Stimulated activated memory B cell treated with anti-CD40 and anti-IgM and Interleukin-4, amounts not matched to agents 10 μg/mL and 1 μg/mL and 100 μg/mL, for 72 hours (primary cell): Measurements from ENCODE around the gene DLG5.

ENCODE experiments used
- ATAC-seq: fragments of 150-1000 bp; cut with Tn5 transposase; 2 replicates; pipeline ENCODE4 v1.10.0; 2021
- H3K27ac Mint-ChIP-seq: one replicate; pipeline ENCODE4 v1.8.0; 2022; ENCODE audit warnings: mild to moderate bottlenecking, mixed read lengths
- H3K27me3 Mint-ChIP-seq: one replicate; pipeline ENCODE4 v1.8.0; 2022; ENCODE audit warnings: mixed read lengths
- H3K36me3 Mint-ChIP-seq: one replicate; pipeline ENCODE4 v1.8.0; 2022; ENCODE audit warnings: mixed read lengths
- H3K4me1 Mint-ChIP-seq: one replicate; pipeline ENCODE4 v1.8.0; 2022; ENCODE audit warnings: mixed read lengths
- H3K4me3 Mint-ChIP-seq: one replicate; pipeline ENCODE4 v1.8.0; 2022; ENCODE audit warnings: mild to moderate bottlenecking, moderate library complexity, mixed read lengths
- H3K9me3 Mint-ChIP-seq: one replicate; pipeline ENCODE4 v1.8.0; 2022; ENCODE audit warnings: mixed read lengths

The DLG5 gene

DNA sequence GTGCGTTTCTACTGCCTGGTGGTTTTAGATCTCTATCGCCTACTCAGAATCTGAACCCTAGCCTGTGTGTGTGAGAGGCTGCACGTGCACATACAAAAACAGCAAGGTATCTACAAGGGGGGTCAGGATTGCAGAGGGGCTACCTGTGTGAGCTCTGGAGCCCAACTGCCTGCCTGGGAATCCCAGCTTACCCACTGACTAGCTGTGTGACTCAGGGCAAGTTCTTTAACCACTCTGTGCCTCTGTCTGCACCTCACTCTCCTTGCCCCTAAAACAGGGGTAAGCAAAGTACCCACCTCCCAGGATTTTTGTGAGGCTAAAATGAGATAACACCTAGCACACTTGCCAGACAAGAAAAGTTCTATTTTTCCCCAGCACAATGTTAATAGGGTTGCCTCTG is 32.5 kb downstream of the DLG5 start:
- Mint-ChIP-seq H3K27ac (no peak overlapping the region), H3K36me3 (no peaks in the 10 kb centered on the region), H3K27me3 (peaks cover 24% of the 10 kb centered on the region), H3K4me1 (no peaks in the 10 kb centered on the region), H3K4me3 (no peak overlapping the region), H3K9me3 (no peaks in the 10 kb centered on the region)
- ATAC-seq: no peak

DNA sequence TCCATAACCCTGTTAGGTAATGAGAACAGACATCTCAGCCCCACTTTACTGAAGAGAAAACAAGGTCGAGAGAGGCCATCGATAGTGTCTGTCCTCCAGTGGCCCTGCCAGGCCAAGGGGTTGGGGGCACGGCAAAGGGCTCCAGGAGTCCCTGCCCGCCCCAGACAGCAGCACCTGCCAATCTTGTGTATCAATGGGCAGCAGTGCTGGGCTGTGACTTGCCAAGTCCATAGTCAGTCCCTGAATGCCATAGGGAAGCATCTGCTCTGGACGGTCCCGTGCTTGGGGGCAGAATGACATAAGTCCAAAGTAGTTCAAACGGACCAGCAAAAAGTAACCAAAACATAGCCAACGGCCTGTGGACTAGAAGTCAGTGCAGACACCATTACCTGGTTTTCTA is 33.2 kb downstream of the DLG5 start:
- no peaks in the 10 kb centered on the region for H3K36me3 Mint-ChIP-seq
- no peak for ATAC-seq
- H3K4me3 Mint-ChIP-seq: no peak overlapping the region
- no peaks in the 10 kb centered on the region for H3K4me1 Mint-ChIP-seq
- H3K27me3 Mint-ChIP-seq: peaks cover 21% of the 10 kb centered on the region
- no peaks in the 10 kb centered on the region for H3K9me3 Mint-ChIP-seq
- H3K27ac Mint-ChIP-seq: no peak overlapping the region

DNA sequence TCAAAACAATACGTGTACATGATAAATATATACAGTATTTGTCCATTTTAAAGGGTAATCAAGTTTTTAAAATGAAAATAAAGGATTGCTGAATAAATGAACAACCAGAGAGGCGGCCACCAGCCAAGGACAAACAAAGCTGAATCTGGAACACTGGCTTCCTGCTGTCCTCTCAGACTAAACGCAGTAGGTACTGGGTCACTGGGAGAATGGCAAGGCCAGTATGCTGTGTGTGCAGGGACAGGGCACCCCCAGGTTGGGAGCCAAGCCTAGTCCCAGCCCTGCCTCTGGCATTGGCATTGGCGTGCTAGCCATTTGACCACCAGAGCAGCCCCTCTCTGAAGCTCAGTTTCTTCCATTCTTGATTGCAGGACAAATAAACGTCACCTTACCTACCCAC is 33.8 kb downstream of the DLG5 start:
- H3K27me3 Mint-ChIP-seq: peaks cover 16% of the 10 kb centered on the region
- ATAC-seq: no peak
- no peak overlapping the region for H3K4me3 Mint-ChIP-seq
- no peaks in the 10 kb centered on the region for H3K4me1 Mint-ChIP-seq
- no peak overlapping the region for H3K27ac Mint-ChIP-seq
- H3K36me3 Mint-ChIP-seq: no peaks in the 10 kb centered on the region
- no peaks in the 10 kb centered on the region for H3K9me3 Mint-ChIP-seq

DNA sequence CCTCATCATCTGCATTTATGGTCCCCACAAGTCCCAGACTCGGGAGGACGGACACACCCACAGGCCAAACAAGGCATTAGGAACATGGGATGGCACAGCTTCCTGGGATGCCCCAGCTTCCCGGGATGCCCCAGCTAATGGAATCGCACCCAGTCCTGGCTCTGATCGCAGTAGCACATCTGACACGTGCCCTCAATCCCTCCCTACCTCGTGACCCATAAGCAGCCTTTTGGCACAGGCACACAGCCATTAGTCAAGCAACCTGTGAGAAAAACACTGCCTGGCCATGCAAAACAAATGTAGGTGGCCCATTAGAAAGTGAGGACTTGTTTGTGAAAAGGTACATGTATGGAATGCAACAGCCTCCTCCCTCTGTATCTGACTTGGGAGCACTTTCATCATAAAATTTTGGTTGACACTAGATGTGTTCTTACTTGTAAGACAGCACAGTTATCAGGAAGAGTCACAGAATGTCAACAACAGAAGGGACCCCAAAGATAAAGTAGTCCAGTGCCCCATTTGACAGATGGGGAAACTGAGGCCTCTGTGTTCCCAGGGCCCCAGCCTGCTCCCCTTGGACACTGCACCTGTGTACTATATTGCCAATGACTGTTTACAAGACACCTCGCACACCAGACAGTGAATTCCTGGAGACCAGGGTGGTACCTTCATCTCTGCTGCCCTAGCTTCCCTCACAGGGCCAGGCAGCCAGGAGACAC is 34.4 kb downstream of the DLG5 start:
- ATAC-seq: no peak
- Mint-ChIP-seq H3K4me1 (no peaks in the 10 kb centered on the region), H3K9me3 (no peaks in the 10 kb centered on the region), H3K36me3 (no peaks in the 10 kb centered on the region), H3K27me3 (peaks cover 10% of the 10 kb centered on the region), H3K27ac (no peak overlapping the region), H3K4me3 (no peak overlapping the region)

DNA sequence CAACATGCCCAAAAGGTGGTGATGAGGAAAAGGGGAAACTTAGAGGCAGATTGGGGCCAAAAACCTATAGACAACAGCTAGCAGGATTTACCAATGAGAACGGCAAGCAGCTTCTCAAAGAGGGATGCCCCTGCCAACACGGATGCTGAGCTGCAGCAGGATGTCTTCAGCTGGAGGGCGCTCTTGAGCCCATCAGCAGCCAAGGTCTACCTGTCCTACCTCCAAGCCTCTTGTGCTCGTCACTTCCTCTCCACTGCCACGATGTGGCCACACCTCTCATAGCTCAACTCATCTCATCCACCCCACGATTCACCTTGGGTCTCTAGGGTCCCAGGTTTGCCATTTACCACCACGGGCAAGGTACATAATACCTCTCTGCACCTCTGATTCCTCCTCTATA is 36.5 kb downstream of the DLG5 start:
- Mint-ChIP-seq H3K4me1 (no peaks in the 10 kb centered on the region), H3K27ac (no peak overlapping the region), H3K9me3 (no peaks in the 10 kb centered on the region), H3K27me3 (peaks cover 6% of the 10 kb centered on the region), H3K4me3 (no peak overlapping the region), H3K36me3 (no peaks in the 10 kb centered on the region)
- no peak for ATAC-seq

DNA sequence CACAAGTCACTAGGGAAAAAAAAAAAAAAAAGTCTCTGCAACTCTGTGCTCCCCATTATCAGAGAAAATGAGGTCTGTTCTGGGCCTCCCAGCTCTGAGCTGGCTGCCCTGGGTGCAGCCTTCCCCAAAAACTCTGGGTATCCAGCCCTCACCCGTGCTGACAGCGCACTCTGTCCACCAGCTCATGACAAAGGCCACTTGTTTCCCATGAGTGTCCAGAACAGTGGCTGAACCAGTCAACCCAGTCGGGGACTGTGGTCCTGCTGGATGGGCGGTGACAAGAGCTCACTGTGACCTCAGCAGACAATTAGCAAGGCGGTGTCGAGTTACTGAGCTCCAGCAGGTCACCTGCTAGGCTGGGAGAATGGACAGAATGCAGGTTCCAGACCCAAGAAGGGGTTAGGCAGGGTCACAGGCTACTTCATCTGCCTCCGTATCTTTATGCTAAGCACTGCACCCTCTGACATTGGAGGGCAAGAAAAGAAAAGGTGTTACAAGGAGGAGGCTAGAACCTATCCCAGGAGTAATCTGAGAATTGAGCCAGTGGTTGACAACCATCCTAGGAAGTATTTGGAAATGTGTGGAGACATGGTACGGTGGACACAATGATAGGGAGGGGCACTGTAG is 37.2 kb downstream of the DLG5 start:
- H3K27ac Mint-ChIP-seq: no peak overlapping the region
- H3K27me3 Mint-ChIP-seq: no peaks in the 10 kb centered on the region
- H3K36me3 Mint-ChIP-seq: no peaks in the 10 kb centered on the region
- no peaks in the 10 kb centered on the region for H3K4me1 Mint-ChIP-seq
- no peaks in the 10 kb centered on the region for H3K9me3 Mint-ChIP-seq
- no peak for ATAC-seq
- H3K4me3 Mint-ChIP-seq: no peak overlapping the region

DNA sequence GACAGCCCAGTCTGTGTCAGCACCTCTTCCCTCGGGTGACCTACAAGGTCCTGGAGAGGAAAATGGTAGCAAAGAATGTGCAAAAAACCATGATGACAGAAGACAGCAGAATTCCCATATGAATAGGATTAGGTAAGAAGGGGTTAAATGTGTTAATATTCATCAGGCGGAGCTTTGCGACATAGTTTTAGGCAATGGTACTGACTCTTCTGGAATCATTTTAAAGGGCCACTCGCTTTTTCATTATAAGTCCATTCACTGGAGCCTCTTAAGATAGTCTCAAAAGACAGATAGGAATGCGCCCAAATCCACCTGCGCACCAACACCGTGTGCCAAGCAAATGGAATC is 38.2 kb downstream of the DLG5 start:
- Mint-ChIP-seq H3K4me3 (no peak overlapping the region), H3K9me3 (no peaks in the 10 kb centered on the region), H3K27ac (no peak overlapping the region), H3K36me3 (no peaks in the 10 kb centered on the region), H3K4me1 (no peaks in the 10 kb centered on the region), H3K27me3 (no peaks in the 10 kb centered on the region)
- no peak for ATAC-seq

DNA sequence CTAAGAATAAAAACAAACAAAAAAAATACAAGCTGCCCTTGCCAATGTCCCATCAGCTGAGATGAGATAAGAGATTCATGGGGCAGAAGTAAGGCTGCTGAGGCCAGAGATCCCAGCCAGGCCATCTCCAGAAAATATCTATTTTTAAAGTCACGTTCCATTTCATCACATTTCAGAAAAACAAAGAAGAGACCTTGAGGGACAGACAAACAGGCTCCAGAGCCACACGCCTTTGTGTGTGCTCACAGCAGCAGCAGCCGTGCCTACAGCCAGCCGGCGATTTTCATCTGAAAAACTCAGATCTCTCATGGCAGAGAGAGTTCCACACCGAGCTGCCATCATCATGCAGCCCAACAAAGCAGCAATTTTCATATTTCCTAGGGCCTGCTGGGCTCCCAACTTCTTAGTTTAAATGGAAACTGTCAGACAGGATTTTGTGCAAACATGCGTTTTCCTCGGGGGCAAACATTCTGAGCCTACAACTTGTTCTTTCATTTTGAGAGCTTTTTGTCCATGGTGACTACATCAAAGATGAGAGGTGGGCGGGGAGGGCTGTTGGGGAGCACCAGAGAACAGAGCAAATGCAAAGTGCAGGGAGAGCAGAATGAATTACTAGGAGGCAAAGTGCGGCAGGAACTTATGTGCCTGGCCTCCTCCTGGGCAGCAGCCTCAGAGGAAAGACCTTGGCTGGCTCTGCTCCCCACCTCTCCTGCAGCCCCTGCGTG is 38.8 kb downstream of the DLG5 start:
- ATAC-seq: no peak
- Mint-ChIP-seq H3K9me3 (no peaks in the 10 kb centered on the region), H3K36me3 (no peaks in the 10 kb centered on the region), H3K4me3 (no peak overlapping the region), H3K27ac (no peak overlapping the region), H3K4me1 (no peaks in the 10 kb centered on the region), H3K27me3 (no peaks in the 10 kb centered on the region)

DNA sequence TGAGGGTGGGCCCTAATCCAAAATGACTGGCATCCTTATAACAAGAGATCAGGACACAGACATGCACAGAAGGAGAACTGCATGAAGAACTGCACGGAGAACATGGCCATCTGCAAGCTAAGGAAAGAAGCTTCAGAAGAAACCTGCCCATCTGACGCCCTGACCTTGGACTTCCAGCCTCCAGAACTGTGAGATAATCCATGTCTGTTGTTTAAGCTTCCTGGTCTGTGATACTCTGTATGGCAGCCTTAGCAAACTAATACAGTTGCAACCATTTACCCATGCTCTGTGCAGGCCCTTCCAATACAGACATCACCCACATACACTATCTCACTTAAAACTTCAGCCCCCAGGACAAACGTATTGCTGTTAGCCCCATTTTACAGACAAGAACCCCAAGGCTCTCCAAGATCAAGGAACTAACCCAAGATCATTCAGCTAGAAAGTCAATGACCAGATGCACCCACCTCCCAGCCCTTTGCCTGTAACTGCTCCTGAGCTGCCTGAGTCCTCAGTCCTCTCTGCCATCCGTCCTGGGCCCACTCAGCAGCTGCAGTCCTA is 39.7 kb downstream of the DLG5 start:
- H3K4me1 Mint-ChIP-seq: no peaks in the 10 kb centered on the region
- no peak overlapping the region for H3K27ac Mint-ChIP-seq
- H3K27me3 Mint-ChIP-seq: no peaks in the 10 kb centered on the region
- no peaks in the 10 kb centered on the region for H3K36me3 Mint-ChIP-seq
- no peaks in the 10 kb centered on the region for H3K9me3 Mint-ChIP-seq
- H3K4me3 Mint-ChIP-seq: no peak overlapping the region
- no peak for ATAC-seq

DNA sequence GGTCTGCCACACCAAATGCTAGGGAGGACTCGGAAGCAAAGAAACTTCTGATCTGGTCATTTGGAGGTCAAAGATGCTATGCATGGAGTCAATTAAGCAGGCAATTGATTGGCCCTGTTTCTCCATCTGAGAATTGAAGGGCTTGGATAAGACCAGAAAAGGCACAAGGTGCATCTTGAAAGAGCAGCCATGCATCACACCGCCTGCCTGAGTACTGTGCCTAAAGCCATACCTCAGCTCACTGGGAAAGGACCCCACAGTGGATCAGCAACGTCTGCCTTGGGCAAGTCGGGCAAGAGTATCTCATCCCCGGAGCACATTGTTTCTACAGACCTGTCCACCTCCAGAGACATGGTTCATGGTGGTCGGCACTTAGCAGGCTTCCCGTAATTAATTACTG is 42.4 kb downstream of the DLG5 start:
- no peak for ATAC-seq
- no peak overlapping the region for H3K4me3 Mint-ChIP-seq
- no peaks in the 10 kb centered on the region for H3K4me1 Mint-ChIP-seq
- no peaks in the 10 kb centered on the region for H3K27me3 Mint-ChIP-seq
- H3K27ac Mint-ChIP-seq: no peak overlapping the region
- no peaks in the 10 kb centered on the region for H3K9me3 Mint-ChIP-seq
- no peaks in the 10 kb centered on the region for H3K36me3 Mint-ChIP-seq

DNA sequence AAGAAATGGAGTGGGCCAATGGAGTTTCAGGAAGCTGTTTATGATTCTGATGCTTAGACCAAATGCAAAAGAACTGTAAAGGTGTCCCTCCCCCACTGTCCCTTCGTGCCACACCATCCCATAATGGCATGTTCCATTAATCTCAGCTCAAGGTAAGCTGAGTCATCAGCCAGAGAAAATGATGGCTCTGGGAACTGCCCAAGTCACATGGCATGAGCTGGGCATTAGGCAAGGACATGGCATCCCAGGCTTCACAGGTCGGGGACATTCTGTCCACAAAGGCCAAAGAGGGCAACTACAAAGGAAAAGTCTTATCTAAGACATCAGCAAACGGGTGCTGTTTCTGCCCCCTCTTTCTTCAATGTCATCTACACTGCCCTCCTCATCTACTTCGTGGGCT is 44.9 kb downstream of the DLG5 start:
- Mint-ChIP-seq H3K4me1 (peaks cover 17% of the 10 kb centered on the region), H3K4me3 (no peak overlapping the region), H3K36me3 (no peaks in the 10 kb centered on the region), H3K27ac (no peak overlapping the region), H3K9me3 (no peaks in the 10 kb centered on the region), H3K27me3 (no peaks in the 10 kb centered on the region)
- ATAC-seq: no peak

DNA sequence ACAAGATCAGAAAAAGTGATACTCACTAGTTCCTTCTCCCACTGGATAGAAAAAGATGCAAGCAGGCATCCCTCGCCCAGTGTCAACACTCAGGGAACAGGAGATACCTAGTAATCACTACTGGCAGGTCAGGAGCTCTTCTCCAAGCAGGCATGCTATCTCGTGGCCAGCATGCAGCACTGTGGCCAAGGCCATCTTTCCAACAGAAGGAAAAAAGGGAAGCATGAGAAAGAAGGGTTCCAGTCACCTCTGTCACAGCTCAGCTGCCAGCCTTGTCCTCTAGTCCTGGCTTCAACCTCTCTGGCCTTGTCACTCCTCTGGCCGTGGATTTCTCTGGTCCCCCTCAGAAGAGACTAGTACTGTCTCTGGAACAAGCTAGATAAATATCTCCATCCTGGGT is 45.3 kb downstream of the DLG5 start:
- Mint-ChIP-seq H3K36me3 (no peaks in the 10 kb centered on the region), H3K9me3 (no peaks in the 10 kb centered on the region), H3K4me3 (no peak overlapping the region), H3K27me3 (no peaks in the 10 kb centered on the region), H3K27ac (no peak overlapping the region), H3K4me1 (peaks cover 17% of the 10 kb centered on the region)
- ATAC-seq: no peak

DNA sequence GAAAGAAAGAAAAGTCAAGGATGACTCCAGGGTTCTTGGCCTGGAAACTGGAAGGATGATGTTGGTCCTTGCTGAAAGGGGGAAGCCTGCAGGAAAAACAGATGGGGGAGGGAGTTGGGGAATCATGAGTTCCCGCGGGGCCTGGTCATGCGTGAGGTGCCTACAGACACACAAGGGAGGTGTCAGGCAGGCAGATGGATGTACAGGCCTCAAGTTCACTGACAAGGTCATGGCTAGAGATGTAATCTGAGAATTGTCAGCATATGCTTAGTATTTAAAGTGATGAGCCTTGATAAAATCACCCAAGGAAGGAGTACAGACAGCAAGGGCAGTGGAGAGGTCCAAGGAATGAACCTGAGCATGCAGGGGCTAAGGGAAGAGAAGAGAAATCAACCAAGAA is 46.8 kb downstream of the DLG5 start:
- ATAC-seq: no peak
- Mint-ChIP-seq H3K4me1 (peaks cover 17% of the 10 kb centered on the region), H3K27me3 (no peaks in the 10 kb centered on the region), H3K27ac (no peak overlapping the region), H3K4me3 (no peak overlapping the region), H3K9me3 (no peaks in the 10 kb centered on the region), H3K36me3 (no peaks in the 10 kb centered on the region)

DNA sequence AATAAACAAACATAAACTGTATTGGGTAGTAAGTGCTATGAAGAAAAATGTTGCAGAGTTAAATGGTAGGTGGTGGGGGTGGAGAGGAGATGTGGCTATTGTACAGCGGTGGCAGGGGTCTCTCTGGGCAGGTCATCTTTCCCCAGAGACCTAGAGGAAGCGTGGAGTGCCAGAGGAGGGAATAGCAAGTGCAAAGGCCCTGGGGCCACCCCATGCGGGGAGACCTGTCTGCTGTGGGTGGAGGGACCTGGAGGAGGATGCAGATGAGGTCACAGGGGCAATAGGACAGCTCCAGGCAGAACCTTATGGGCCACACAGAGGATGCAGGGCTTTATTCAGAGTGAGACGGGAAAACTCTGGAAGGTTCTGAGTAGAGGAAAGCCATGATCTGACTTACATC is 47.5 kb downstream of the DLG5 start:
- Mint-ChIP-seq H3K4me1 (peaks cover 19% of the 10 kb centered on the region), H3K27me3 (no peaks in the 10 kb centered on the region), H3K27ac (no peak overlapping the region), H3K9me3 (no peaks in the 10 kb centered on the region), H3K4me3 (no peak overlapping the region), H3K36me3 (no peaks in the 10 kb centered on the region)
- no peak for ATAC-seq

DNA sequence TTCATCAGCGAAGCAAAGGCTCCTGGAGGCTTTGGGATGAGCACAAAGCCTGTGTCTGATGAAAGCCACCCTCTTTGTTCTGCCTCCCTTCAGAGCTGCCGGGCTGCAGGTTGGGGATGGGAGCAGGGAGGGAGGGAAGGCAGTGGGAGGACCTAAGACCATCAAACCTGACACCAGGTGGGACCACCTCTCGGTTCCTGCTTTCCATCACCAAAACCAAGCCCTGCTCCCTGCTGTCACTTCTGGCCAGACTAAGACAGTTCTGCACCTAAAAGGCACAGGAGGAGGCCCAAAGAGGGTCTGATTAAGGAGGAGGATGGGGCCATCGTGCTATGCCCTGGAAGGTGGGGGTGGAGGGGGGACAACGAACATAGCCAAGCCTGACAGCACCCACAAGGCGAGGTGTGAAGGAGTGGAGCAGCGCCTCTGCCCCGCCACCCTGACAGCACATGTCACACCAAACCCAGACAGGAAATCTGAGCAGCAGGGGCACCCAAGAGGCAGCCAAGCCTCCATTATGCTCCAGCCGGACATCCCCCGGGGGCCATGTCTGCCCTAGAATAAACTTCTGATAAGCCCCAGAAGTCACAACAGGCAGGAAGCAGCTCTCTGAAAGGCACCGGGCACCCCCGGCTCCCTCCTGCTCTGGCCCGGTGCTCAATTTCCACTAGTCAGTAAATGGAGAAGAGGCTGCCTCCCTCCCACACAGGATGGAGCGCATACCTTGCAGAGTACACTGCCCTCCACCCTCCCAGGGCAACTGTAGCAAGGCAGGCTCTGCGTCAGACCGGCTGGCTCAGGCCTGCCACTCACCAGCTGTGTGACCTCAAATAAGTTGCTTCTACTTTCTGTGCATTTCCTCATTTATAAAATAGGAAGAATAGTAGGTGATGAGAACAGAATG is 48.9 kb downstream of the DLG5 start:
- peak; percentile 80 for ATAC-seq
- no peaks in the 10 kb centered on the region for H3K36me3 Mint-ChIP-seq
- H3K4me3 Mint-ChIP-seq: peak overlapping the region; percentile 48
- H3K27me3 Mint-ChIP-seq: no peaks in the 10 kb centered on the region
- no peaks in the 10 kb centered on the region for H3K9me3 Mint-ChIP-seq
- peaks cover 33% of the 10 kb centered on the region for H3K4me1 Mint-ChIP-seq
- peak overlapping the region; percentile 69 for H3K27ac Mint-ChIP-seq
